SK-N-SH treated with all-trans-retinoic acid at 6 μM for 48 hours (cell line): ENCODE data around the gene DEGS1.

Experiments used
- ATAC-seq: fragments of 200-7000 bp; cut with Tn5 transposase; 3 replicates; pipeline ENCODE4 v1.9.1; 2020; ENCODE audit warnings: mild to moderate bottlenecking, moderate library complexity
- ARNTL ChIP-seq: fragments of 450-650 bp; formaldehyde crosslinking; IDR thresholded peaks from 2 replicates; pipeline ENCODE4 v1.5.0; 2020; ENCODE audit warnings: low read depth, mild to moderate bottlenecking, moderate library complexity, borderline replicate concordance
- BACH2 ChIP-seq: fragments of 250-450 bp; sonication (Bioruptor Pico); IDR thresholded peaks from 2 replicates; pipeline ENCODE4 v1.9.0; 2021; ENCODE audit warnings: mild to moderate bottlenecking, borderline replicate concordance
- CREB5 ChIP-seq: fragments of 250-450 bp; sonication (Bioruptor Pico); IDR thresholded peaks from 2 replicates; pipeline ENCODE4 v1.5.1; 2020; ENCODE audit warnings: low read depth, mild to moderate bottlenecking, moderate library complexity
- CSDC2 ChIP-seq: fragments of 250-450 bp; sonication (Bioruptor Pico); IDR thresholded peaks from 2 replicates; pipeline ENCODE4 v1.5.0; 2020; ENCODE audit warnings: mild to moderate bottlenecking, moderate library complexity
- CSRNP3 ChIP-seq: fragments of 250-450 bp; sonication (Bioruptor Pico); IDR thresholded peaks from 2 replicates; pipeline ENCODE4 v1.5.1; 2021; ENCODE audit warnings: mild to moderate bottlenecking, moderate library complexity
- ESRRG ChIP-seq: fragments of 250-450 bp; sonication (Bioruptor Pico); IDR thresholded peaks from 2 replicates; pipeline ENCODE4 v1.6.1; 2021; ENCODE audit warnings: mild to moderate bottlenecking
- GLIS3 ChIP-seq: fragments of 250-450 bp; sonication (Bioruptor Pico); IDR thresholded peaks from 2 replicates; pipeline ENCODE4 v1.5.0; 2020; ENCODE audit warnings: mild to moderate bottlenecking, moderate library complexity
- ISL1 ChIP-seq: fragments of 250-450 bp; sonication (Bioruptor Pico); IDR thresholded peaks from 2 replicates; pipeline ENCODE4 v2.1.2; 2022; ENCODE audit warnings: mild to moderate bottlenecking, moderate library complexity
- OSR1 ChIP-seq: fragments of 250-450 bp; sonication (Bioruptor Pico); IDR thresholded peaks from 2 replicates; pipeline ENCODE4 v1.8.0; 2022; ENCODE audit warnings: moderate library complexity, mild to moderate bottlenecking, inconsistent platforms
- PPARA ChIP-seq: fragments of 250-450 bp; sonication (Bioruptor Pico); IDR thresholded peaks from 2 replicates; pipeline ENCODE4 v1.5.0; 2020; ENCODE audit warnings: mild to moderate bottlenecking, borderline replicate concordance
- RARB ChIP-seq: fragments of 250-450 bp; sonication (Bioruptor Pico); IDR thresholded peaks from 2 replicates; pipeline ENCODE4 v1.8.0; 2021; ENCODE audit warnings: mild to moderate bottlenecking, moderate library complexity
- SNAI2 ChIP-seq: fragments of 250-450 bp; sonication (Bioruptor Pico); IDR thresholded peaks from 2 replicates; pipeline ENCODE4 v1.5.0; 2020; ENCODE audit warnings: mild to moderate bottlenecking, moderate library complexity
- TCF4 ChIP-seq: fragments of 250-450 bp; sonication (Bioruptor Pico); IDR thresholded peaks from 2 replicates; pipeline ENCODE4 v1.8.0; 2021; ENCODE audit warnings: mild to moderate bottlenecking, moderate library complexity, borderline replicate concordance
- TOX ChIP-seq: fragments of 250-450 bp; sonication (Bioruptor Pico); IDR thresholded peaks from 2 replicates; pipeline ENCODE4 v1.8.0; 2021; ENCODE audit warnings: mild to moderate bottlenecking, moderate library complexity, borderline replicate concordance
- ZC3H10 ChIP-seq: fragments of 250-450 bp; sonication (Bioruptor Pico); IDR thresholded peaks from 2 replicates; pipeline ENCODE4 v1.5.1; 2021; ENCODE audit warnings: mild to moderate bottlenecking, moderate library complexity
- ZFP30 ChIP-seq: fragments of 450-650 bp; formaldehyde crosslinking; IDR thresholded peaks from 2 replicates; pipeline ENCODE4 v1.5.0; 2022; ENCODE audit warnings: mild to moderate bottlenecking, moderate library complexity
- ZNF565 ChIP-seq: fragments of 450-650 bp; formaldehyde crosslinking; conservative IDR thresholded peaks from 2 replicates; pipeline ENCODE4 v1.5.0; 2020; ENCODE audit warnings: low read depth, mild to moderate bottlenecking, moderate library complexity
- ZNF70 ChIP-seq: fragments of 450-650 bp; formaldehyde crosslinking; IDR thresholded peaks from 2 replicates; pipeline ENCODE4 v1.5.0; 2020; ENCODE audit warnings: mild to moderate bottlenecking, moderate library complexity
- ZNF8 ChIP-seq: fragments of 450-650 bp; formaldehyde crosslinking; IDR thresholded peaks from 2 replicates; pipeline ENCODE4 v1.5.0; 2020; ENCODE audit warnings: mild to moderate bottlenecking, moderate library complexity
- TF ChIP-seq, protein P1 (sequence below): fragments of 250-450 bp; sonication (Bioruptor Pico); IDR thresholded peaks from 2 replicates; pipeline ENCODE4 v1.8.0; 2021; ENCODE audit warnings: low read depth, mild to moderate bottlenecking, moderate library complexity, borderline replicate concordance
- TF ChIP-seq, protein P2 (sequence below): fragments of 250-450 bp; sonication (Bioruptor Pico); IDR thresholded peaks from 2 replicates; pipeline ENCODE4 v1.8.0; 2020; ENCODE audit warnings: mild to moderate bottlenecking, moderate library complexity, borderline replicate concordance

Gene DEGS1

GRCh38 chr1:224149709-224150108 lies 33.3 kb upstream of the DEGS1 start:
- ATAC-seq: no peak
- no peak for TF ChIP-seq ISL1 (CRISPR knock-in tag)
- TF ChIP-seq SNAI2: no peak
- TF ChIP-seq CSRNP3 (CRISPR knock-in tag): no peak

DNA sequence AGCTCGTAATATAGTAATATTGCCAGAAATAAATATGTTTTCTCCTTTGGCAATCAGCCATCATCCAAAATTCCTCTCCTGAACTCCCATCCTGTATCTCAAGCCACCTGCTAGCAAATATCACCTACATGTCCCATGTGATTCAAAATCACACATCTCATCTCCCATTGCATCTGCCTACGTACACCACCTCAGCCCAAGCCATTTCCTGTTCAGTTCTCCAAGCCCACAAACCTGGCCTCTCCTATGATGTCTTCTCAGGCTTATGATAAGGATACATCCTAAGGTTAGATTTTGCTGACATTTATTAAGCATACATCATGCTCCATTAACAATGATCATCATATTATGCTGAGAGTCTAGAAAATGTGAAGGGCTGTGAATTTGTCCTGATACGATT lies 31.9 kb upstream of the DEGS1 start:
- TF ChIP-seq ARNTL (CRISPR knock-in tag) (no peak), ISL1 (CRISPR knock-in tag) (no peak), ZC3H10 (CRISPR knock-in tag) (no peak), CREB5 (CRISPR knock-in tag) (no peak), SNAI2 (no peak), GLIS3 (CRISPR knock-in tag) (no peak), ZFP30 (CRISPR knock-in tag) (no peak), ZNF565 (CRISPR knock-in tag) (no peak), OSR1 (CRISPR knock-in tag) (no peak), TOX (CRISPR knock-in tag) (no peak), TCF4 (no peak), CSRNP3 (CRISPR knock-in tag) (no peak), PPARA (CRISPR knock-in tag) (no peak), RARB (CRISPR knock-in tag) (no peak), BACH2 (no peak), ZNF70 (CRISPR knock-in tag) (no peak), ZNF8 (CRISPR knock-in tag) (no peak), CSDC2 (CRISPR knock-in tag) (no peak)
- TF ChIP-seq, protein P1, sequence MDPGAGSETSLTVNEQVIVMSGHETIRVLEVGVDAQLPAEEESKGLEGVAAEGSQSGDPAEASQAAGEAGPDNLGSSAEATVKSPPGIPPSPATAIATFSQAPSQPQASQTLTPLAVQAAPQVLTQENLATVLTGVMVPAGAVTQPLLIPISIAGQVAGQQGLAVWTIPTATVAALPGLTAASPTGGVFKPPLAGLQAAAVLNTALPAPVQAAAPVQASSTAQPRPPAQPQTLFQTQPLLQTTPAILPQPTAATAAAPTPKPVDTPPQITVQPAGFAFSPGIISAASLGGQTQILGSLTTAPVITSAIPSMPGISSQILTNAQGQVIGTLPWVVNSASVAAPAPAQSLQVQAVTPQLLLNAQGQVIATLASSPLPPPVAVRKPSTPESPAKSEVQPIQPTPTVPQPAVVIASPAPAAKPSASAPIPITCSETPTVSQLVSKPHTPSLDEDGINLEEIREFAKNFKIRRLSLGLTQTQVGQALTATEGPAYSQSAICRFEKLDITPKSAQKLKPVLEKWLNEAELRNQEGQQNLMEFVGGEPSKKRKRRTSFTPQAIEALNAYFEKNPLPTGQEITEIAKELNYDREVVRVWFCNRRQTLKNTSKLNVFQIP: no peak
- TF ChIP-seq, protein P2, sequence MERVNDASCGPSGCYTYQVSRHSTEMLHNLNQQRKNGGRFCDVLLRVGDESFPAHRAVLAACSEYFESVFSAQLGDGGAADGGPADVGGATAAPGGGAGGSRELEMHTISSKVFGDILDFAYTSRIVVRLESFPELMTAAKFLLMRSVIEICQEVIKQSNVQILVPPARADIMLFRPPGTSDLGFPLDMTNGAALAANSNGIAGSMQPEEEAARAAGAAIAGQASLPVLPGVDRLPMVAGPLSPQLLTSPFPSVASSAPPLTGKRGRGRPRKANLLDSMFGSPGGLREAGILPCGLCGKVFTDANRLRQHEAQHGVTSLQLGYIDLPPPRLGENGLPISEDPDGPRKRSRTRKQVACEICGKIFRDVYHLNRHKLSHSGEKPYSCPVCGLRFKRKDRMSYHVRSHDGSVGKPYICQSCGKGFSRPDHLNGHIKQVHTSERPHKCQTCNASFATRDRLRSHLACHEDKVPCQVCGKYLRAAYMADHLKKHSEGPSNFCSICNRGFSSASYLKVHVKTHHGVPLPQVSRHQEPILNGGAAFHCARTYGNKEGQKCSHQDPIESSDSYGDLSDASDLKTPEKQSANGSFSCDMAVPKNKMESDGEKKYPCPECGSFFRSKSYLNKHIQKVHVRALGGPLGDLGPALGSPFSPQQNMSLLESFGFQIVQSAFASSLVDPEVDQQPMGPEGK (CRISPR knock-in tag): no peak
- TF ChIP-seq, all 23 proteins: peak for 0
- no peak for ATAC-seq

- no peak for ATAC-seq
- TF ChIP-seq RARB (CRISPR knock-in tag) (no peak), ARNTL (CRISPR knock-in tag) (no peak), BACH2 (no peak), TCF4 (no peak), ZNF70 (CRISPR knock-in tag) (no peak), TOX (CRISPR knock-in tag) (no peak)
- TF ChIP-seq, all 23 proteins: peak for 0
Observed at GRCh38 chr1:224157316-224157715, 25.7 kb upstream of the DEGS1 start.

DNA sequence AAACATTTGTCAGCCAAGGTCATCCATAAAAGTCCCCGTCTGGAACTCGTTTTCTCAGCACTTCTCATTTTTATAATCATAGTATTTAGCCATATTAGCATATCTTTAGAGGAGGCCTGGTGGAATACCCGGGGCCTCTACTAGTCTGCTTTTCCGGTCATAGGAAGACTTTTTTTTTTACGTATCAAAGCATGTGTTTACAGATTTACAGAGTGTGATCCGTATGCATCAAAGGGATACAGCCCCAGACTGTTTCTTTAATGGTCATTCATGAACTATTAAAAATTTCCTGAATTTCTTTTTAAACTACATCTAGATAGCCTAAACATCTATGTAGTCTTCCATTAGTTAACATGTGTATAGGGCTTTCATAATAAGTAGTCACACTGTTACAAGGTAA lies 23.5 kb upstream of the DEGS1 start:
- ATAC-seq: no peak
- TF ChIP-seq ESRRG (CRISPR knock-in tag) (no peak), SNAI2 (no peak)
